NCI-H1436 treated with DMSO at 0.1 percent for 48 hours (cell line): ENCODE results near the gene TMEM239.

Source experiments
- DNase-seq: peaks from one replicate; lab custom pipeline; 2025; lab: John Stamatoyannopoulos, UW

The TMEM239 gene

DNA sequence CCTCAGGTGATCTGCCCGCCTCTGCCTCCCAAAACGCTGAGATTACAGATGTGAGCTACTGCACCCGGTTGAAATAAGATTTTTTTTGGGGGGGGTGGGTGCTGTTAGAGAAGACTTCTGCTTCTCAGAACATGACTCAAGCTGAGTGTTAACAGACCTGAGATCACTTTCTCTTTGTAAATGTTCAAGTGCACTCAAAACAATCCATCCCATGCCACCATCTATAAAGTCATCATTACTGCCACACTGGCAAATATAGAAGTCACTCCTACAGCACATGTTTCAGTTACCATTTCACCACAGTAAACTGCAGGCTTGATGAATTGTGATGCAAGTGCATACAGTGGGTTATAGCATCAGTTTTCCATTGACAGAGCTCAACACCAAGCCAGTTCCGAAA is 33.4 kb downstream of the TMEM239 start:
- DNase-seq: no peak

DNA sequence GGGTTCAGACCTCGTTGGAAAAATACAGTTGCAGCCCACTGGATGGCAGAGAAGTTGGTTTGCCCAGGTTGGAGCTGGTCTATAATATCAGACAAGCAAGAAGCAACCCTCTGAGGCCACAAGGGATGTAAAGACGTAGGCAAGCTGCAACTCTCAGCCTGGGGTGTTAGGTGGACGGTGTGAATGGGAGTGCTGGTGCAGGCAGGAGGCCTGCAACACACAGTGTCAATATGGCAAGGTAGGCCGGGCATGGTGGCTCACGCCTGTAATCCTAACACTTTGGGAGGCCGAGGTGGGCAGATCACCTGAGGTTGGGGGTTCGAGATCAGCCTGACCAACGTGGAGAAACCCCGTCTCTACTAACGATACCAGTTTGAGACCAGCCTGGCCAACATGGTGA is 34.9 kb downstream of the TMEM239 start:
- no peak for DNase-seq

DNA sequence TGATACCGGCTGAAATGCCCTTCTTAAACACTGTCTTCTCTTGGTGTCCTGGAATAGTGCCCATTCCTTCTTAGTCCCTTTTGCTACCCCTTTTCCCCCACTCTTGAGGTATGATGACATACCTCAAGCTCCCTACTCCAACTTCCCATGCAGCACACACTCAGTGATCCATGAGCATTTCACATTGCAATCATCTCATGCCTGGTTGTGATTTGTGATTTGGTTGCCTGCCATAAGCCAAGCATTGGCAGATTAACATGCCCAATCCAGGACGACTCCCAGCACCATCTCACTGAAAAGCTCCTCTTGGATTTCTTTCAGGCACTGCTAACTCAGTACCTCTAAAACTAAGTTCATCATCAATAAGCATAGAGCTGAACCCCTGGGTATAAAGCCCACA is 42.4 kb downstream of the TMEM239 start:
- no peak for DNase-seq

DNA sequence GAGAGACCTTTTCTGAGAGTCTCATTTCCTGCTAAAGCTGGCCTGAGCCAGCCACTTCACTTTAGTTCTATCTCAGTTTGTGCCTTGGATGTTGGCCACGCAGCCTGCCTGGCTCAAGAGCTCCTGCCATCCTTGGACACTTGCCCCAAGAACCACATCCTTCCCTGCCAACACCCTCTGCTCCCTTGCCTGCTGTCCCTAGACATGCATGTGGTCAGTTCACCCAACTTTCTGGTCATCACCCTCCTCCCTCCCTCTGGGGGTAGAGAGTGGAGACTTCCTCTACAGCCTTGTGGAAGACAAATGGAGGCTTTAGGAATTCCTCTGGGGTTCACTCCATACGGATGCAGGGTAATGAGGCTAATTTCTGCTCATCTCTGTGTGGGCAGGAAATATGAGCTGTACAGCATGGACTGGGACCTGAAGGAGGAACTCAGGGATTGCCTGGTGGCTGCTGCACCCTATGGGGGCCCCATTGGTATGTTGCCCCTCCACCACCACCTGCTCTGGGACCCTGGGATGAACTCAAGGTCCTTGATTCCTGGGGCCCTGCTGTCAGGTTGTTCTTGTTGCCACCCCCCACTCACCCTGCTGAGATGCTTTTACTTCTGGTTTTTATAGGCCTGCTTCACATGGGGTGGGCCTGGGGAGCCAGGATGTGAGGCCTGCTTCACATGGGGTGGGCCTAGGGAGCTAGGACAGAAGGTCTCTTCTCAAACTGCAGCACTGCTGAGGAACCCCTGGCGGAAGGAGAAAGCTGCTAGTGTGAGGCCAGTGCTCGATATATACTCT is 43.4 kb downstream of the TMEM239 start:
- no peak for DNase-seq

- no peak for DNase-seq
These were observed 48.5 kb downstream of the TMEM239 start for GRCh38 chr20:2864626-2865025.

DNA sequence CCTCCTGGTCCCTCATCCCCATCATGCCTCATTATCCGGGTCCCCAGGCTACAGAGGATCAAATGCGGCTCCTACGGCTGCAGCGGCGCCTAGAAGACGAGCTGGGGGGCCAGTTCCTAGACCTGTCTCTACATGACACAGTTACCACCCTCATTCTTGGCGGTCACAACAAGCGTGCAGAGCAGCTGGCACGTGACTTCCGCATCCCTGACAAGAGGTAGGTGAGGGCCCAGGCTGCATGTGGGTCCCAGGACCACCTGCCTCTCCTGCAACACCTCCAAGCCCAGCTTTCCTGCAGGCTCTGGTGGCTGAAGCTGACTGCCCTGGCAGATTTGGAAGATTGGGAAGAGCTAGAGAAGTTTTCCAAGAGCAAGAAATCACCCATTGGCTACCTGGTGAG is 48.9 kb downstream of the TMEM239 start:
- no peak for DNase-seq

DNA sequence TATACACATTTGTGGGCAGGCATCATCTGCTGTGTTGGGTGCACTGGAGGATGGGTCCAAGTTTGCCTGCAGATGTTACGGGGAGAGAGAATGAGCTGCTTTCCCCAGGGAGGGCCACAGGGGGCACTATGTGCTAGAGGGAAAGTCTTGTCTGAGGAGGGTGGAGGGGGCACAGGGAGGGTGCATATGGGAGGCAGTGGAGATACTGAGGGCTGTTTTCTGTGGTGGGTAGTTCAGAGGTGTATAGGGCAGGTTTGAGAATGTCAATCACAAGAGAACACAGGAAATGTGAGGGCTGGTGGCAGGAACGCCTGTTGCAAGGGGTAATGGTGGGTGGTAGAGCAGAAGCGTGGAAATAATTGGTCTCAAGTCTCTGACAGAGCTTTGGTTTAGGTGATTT is 49.5 kb downstream of the TMEM239 start:
- DNase-seq: no peak

- no peak for DNase-seq
These were observed 50.1 kb downstream of the TMEM239 start for GRCh38 chr20:2866236-2866635.

- DNase-seq: no peak
These were observed 51.1 kb downstream of the TMEM239 start for GRCh38 chr20:2867081-2867864.
